CD14-positive monocyte (primary cell): Measurements from ENCODE around the gene EXOC4. TPM values are rescaled to one million over a fixed set of nuclear protein-coding genes. Genes with fewer than 3 reads are reported as not detected.

Experiments used
- DNase-seq, 3 donors: peaks; one replicate each; pipeline ENCODE4 v3.0.0-alpha.2; 2011 to 2022
- H2AFZ ChIP-seq: 2 replicates; pipeline ENCODE4 v1.6.0; 2012; ENCODE audit warnings: mild to moderate bottlenecking, low read depth, low read length, inconsistent platforms; ENCODE audit not compliant: insufficient read depth, poor library complexity, severe bottlenecking
- H3K27ac ChIP-seq, 2 donors: 1 replicate in 1 of 2; 2 replicates in 1 of 2; pipeline ENCODE4 v1.5.1; 2012 to 2013; ENCODE audit warnings: low read length in 2 of 2, control low read depth in 1 of 2, inconsistent platforms in 1 of 2, low read depth in 1 of 2, mild to moderate bottlenecking in 1 of 2
- H3K27me3 ChIP-seq, 2 donors: one replicate each; pipeline versions ENCODE4 v1.6.0 to v1.6.1; 2011 to 2013; ENCODE audit warnings: low read length in 2 of 2; ENCODE audit not compliant: control insufficient read depth in 2 of 2, insufficient read depth in 2 of 2
- H3K36me3 ChIP-seq, 2 donors: replicated peaks in 1 of 2; 1 replicate in 1 of 2; 2 replicates in 1 of 2; pipeline versions ENCODE4 v1.5.1 to v1.6.1; 2012 to 2013; ENCODE audit warnings: low read length in 2 of 2, control low read depth in 1 of 2, inconsistent platforms in 1 of 2, mild to moderate bottlenecking in 1 of 2; ENCODE audit not compliant: insufficient read depth in 2 of 2, control insufficient read depth in 1 of 2
- H3K4me1 ChIP-seq, 2 donors: 1 replicate in 1 of 2; 2 replicates in 1 of 2; pipeline versions ENCODE4 v1.5.1 to v1.6.1; 2012 to 2013; ENCODE audit warnings: low read length in 2 of 2, control low read depth in 1 of 2, inconsistent platforms in 1 of 2, mild to moderate bottlenecking in 1 of 2, moderate library complexity in 1 of 2; ENCODE audit not compliant: insufficient read depth in 2 of 2, control insufficient read depth in 1 of 2
- H3K4me2 ChIP-seq: replicated peaks from 2 replicates; pipeline ENCODE3; 2012; ENCODE audit warnings: low read length, moderate library complexity, mild to moderate bottlenecking; ENCODE audit not compliant: poor library complexity, severe bottlenecking; ENCODE audit errors: extremely low read depth
- H3K4me3 ChIP-seq, 3 experiments: fragments of 200-600 bp in 1 of 3; sonication (generic) in 1 of 3; replicated peaks in 1 of 3; 1 replicate in 2 of 3; 2 replicates in 1 of 3; pipeline ENCODE4 v1.5.1; 2011 to 2013; ENCODE audit warnings: low read length in 3 of 3, mild to moderate bottlenecking in 3 of 3, control low read depth in 2 of 3, low read depth in 2 of 3, inconsistent platforms in 1 of 3, moderate library complexity in 1 of 3
- H3K79me2 ChIP-seq: 2 replicates; pipeline ENCODE4 v1.6.0; 2012; ENCODE audit warnings: mild to moderate bottlenecking, control low read depth, inconsistent platforms, low read length, moderate library complexity; ENCODE audit not compliant: insufficient read depth
- H3K9ac ChIP-seq: 2 replicates; pipeline ENCODE4 v1.6.0; 2017; ENCODE audit warnings: low read length, mild to moderate bottlenecking; ENCODE audit not compliant: insufficient read depth, poor library complexity, severe bottlenecking
- H3K9me3 ChIP-seq, 2 donors: replicated peaks in 1 of 2; 1 replicate in 1 of 2; 2 replicates in 1 of 2; pipeline versions ENCODE4 v1.5.1 to v1.6.1; 2012 to 2013; ENCODE audit warnings: low read length in 2 of 2, control low read depth in 1 of 2; ENCODE audit not compliant: control insufficient read depth in 1 of 2, insufficient read depth in 1 of 2
- H4K20me1 ChIP-seq: 2 replicates; pipeline ENCODE4 v1.6.0; 2012; ENCODE audit warnings: mild to moderate bottlenecking, low read length, control low read depth, moderate library complexity; ENCODE audit not compliant: insufficient read depth
- H3K27ac Mint-ChIP-seq, 7 donors: one replicate each; pipeline ENCODE4 v1.8.0; 2020; ENCODE audit warnings: mild to moderate bottlenecking in 7 of 7, mixed read lengths in 7 of 7, moderate library complexity in 6 of 7, inconsistent platforms in 2 of 7
- H3K27me3 Mint-ChIP-seq, 3 donors: one replicate each; pipeline ENCODE4 v1.8.0; 2021 to 2022; ENCODE audit warnings: low read depth in 3 of 3, mild to moderate bottlenecking in 3 of 3, mixed read lengths in 3 of 3, moderate library complexity in 3 of 3, inconsistent platforms in 1 of 3
- H3K36me3 Mint-ChIP-seq, 2 donors: one replicate each; pipeline ENCODE4 v1.8.0; 2020; ENCODE audit warnings: mixed read lengths in 2 of 2, inconsistent platforms in 1 of 2, mild to moderate bottlenecking in 1 of 2
- H3K4me1 Mint-ChIP-seq: one replicate; pipeline ENCODE4 v1.8.0; 2020; ENCODE audit warnings: mild to moderate bottlenecking, mixed read lengths
- H3K4me3 Mint-ChIP-seq, 2 donors: one replicate each; pipeline ENCODE4 v1.8.0; 2020; ENCODE audit warnings: mild to moderate bottlenecking in 2 of 2, mixed read lengths in 2 of 2, moderate library complexity in 1 of 2
- H3K9me3 Mint-ChIP-seq, 7 donors: one replicate each; pipeline ENCODE4 v1.8.0; 2020 to 2022; ENCODE audit warnings: mixed read lengths in 7 of 7, mild to moderate bottlenecking in 6 of 7, moderate library complexity in 6 of 7, inconsistent platforms in 2 of 7
- CTCF ChIP-seq: fragments of 200-600 bp; IDR thresholded peaks from one replicate; pipeline ENCODE4 v1.8.0; 2022; ENCODE audit warnings: antibody characterized with exemption, mild to moderate bottlenecking
- WGBS: methylation state at CpG from one replicate; pipeline ENCODE4 v1.1.5; 2013; ENCODE audit warnings: missing lambda C conversion rate; ENCODE audit not compliant: insufficient coverage; 5-methylcytosine and 5-hydroxymethylcytosine counted together
- intact Hi-C, 2 donors: fragments of 100-400 bp; cut with micrococcal nuclease; formaldehyde crosslinking; loops; one replicate each; pipeline versions ENCODE4 v1.15.0 to v1.15.1; 2023
- polyA plus RNA-seq, 3 donors: library from polyadenylated mRNA; depleted of rRNA in 1 of 3; unstranded in 2 of 3; stranded (reverse) in 1 of 3; fragments of 300-500 nt in 2 of 3; fragments of >200 nt in 1 of 3; fragmentation: Illumina TruSeq in 2 of 3; gene quantifications; 1 replicate in 2 of 3; 2 replicates in 1 of 3; pipeline ENCODE4 v1.2.3, GENCODE V29; 2012 to 2021

The EXOC4 gene
- polyA plus RNA-seq, 3 donors, result 20.6 to 22.3 (median 22.3) TPM

DNA sequence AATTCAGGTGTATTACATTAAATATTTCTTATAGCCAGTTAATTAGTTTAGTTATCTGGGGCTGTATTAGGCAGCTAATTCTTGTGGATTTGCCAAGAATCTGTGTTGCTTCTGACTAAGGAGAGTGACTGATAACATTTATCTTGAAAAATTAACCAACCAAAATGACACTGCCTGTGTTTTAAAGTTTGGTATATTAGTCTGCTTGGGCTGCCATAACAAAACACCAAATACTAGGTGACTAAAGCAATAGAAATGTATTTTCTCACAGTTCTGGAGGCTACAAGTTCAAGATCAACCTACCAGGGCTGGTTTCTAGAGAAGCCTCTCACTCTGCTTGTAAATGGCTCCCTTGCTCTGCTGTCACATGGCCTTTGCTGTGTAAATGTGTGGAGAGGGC lies 12.9 kb downstream of the EXOC4 start:
- H3K4me1 Mint-ChIP-seq, result no peaks in the 10 kb centered on the region
- TF ChIP-seq CTCF, result no peak
- H3K27me3 Mint-ChIP-seq, result peaks cover 0 to 3% (median 0%) of the 10 kb centered on the region in 3 donors
- DNase-seq, result no peak
- no peak overlapping the region for H3K4me3 Mint-ChIP-seq
- intact Hi-C loops, result no loop called here
- H3K36me3 ChIP-seq, result no peaks in the 10 kb centered on the region
- no peak overlapping the region for H3K4me2 ChIP-seq
- peaks cover 9% of the 10 kb centered on the region for H3K79me2 ChIP-seq
- no peaks in the 10 kb centered on the region for H3K4me1 ChIP-seq
- no peaks in the 10 kb centered on the region for H4K20me1 ChIP-seq
- no peaks in the 10 kb centered on the region for H3K27me3 ChIP-seq
- H3K36me3 Mint-ChIP-seq, result peaks cover 14 to 23% of the 10 kb centered on the region in 2 donors
- H3K4me3 ChIP-seq, result no peak overlapping the region
- peaks cover 0 to 3% (median 2%) of the 10 kb centered on the region in 7 donors for H3K9me3 Mint-ChIP-seq
- no peak overlapping the region for H3K27ac Mint-ChIP-seq
- no peak overlapping the region for H2AFZ ChIP-seq
- no peaks in the 10 kb centered on the region for H3K9me3 ChIP-seq
- no peak overlapping the region for H3K27ac ChIP-seq
- no peak overlapping the region for H3K9ac ChIP-seq

DNA sequence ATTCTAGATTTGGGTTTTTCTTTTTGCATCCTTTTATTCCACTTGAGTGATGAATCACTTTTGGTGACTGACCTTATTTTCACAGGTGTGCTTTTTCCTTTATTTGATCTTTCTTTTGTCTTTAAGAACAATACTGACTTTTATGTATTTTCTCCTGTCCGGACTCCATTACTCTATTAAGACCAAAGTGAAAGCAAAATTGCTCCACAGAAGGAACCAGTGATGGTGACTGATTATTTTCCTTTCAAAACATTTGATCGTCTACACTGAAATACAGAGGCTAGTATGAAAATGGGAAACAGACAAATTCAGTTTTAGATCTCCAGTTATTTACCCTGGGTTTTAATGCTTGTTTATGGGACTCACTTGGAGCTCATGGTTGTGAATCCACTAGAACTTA lies 15.5 kb downstream of the EXOC4 start:
- no peaks in the 10 kb centered on the region for H3K4me1 Mint-ChIP-seq
- H3K27ac Mint-ChIP-seq, result no peak overlapping the region

More for the DNA sequence above, 15.5 kb downstream of the EXOC4 start:
- Histone ChIP-seq H3K27ac (no peak overlapping the region), H3K79me2 (no peaks in the 10 kb centered on the region), H2AFZ (no peak overlapping the region), H3K27me3 (no peaks in the 10 kb centered on the region), H3K36me3 (no peaks in the 10 kb centered on the region), H3K4me1 (no peaks in the 10 kb centered on the region), H3K4me3 (no peak overlapping the region), H4K20me1 (no peaks in the 10 kb centered on the region), H3K4me2 (no peak overlapping the region), H3K9ac (no peak overlapping the region), H3K9me3 (no peaks in the 10 kb centered on the region)
- Mint-ChIP-seq H3K36me3 (peaks cover 12 to 19% of the 10 kb centered on the region in 2 donors), H3K9me3 (peaks cover 0 to 3% (median 0%) of the 10 kb centered on the region in 7 donors), H3K4me3 (no peak overlapping the region), H3K27me3 (peaks cover 0 to 3% (median 0%) of the 10 kb centered on the region in 3 donors)
- intact Hi-C loops, result no loop called here
- no peak for DNase-seq
- no peak for TF ChIP-seq CTCF
- WGBS, result no CpG with 5 or more reads among the region's 2 CpGs
